Nephron progenitor cell (in vitro differentiated cells): ENCODE data around the gene LCE2B.

Experiments used
- DNase-seq: peaks from one replicate; pipeline ENCODE4 v3.0.0; 2021
- H3K27ac Mint-ChIP-seq: 2 replicates; pipeline ENCODE4 v1.8.0; 2021; ENCODE audit warnings: mild to moderate bottlenecking, moderate library complexity, mixed read lengths
- H3K27me3 Mint-ChIP-seq: 2 replicates; pipeline ENCODE4 v1.8.0; 2021; ENCODE audit warnings: mild to moderate bottlenecking, low read depth, mixed read lengths; ENCODE audit not compliant: poor library complexity
- H3K36me3 Mint-ChIP-seq: 2 replicates; pipeline ENCODE4 v1.8.0; 2021; ENCODE audit warnings: low read depth, mixed read lengths
- H3K4me1 Mint-ChIP-seq: 2 replicates; pipeline ENCODE4 v1.8.0; 2021; ENCODE audit warnings: mixed read lengths
- H3K4me3 Mint-ChIP-seq: 2 replicates; pipeline ENCODE4 v1.8.0; 2021; ENCODE audit warnings: mild to moderate bottlenecking, moderate library complexity, mixed read lengths
- H3K9me3 Mint-ChIP-seq: 2 replicates; pipeline ENCODE4 v1.8.0; 2021; ENCODE audit warnings: mild to moderate bottlenecking, moderate library complexity, mixed read lengths
- TF ChIP-seq, protein P1 (sequence below): fragments of 200-600 bp; sonication (generic); IDR thresholded peaks from 2 replicates; pipeline ENCODE4 v1.5.0; 2021; ENCODE audit warnings: antibody characterized with exemption

The LCE2B gene

DNA sequence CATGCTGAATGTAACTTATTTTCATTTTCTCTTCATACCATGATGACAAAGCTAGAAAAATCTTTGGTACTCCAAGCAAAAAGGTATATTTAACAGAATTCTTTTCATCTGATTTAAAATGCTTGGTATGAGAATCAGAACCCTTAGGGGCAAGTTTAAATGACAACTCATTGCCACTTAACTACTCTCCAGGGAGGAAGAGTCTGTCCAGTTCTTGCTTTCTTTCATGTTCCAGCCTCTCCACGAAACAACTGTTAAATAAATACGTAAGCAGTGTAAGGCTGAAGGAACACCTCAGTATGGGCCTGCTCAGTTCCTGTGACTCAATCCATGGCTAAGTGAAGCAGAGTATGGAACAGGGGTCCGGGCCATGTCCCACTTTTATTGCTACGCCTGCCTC lies 13.8 kb downstream of the LCE2B start:
- Mint-ChIP-seq H3K36me3 (no peaks in the 10 kb centered on the region), H3K9me3 (peaks cover 75% of the 10 kb centered on the region), H3K4me1 (no peaks in the 10 kb centered on the region), H3K4me3 (no peak overlapping the region), H3K27me3 (peaks cover 3% of the 10 kb centered on the region), H3K27ac (no peak overlapping the region)
- TF ChIP-seq, protein P1, sequence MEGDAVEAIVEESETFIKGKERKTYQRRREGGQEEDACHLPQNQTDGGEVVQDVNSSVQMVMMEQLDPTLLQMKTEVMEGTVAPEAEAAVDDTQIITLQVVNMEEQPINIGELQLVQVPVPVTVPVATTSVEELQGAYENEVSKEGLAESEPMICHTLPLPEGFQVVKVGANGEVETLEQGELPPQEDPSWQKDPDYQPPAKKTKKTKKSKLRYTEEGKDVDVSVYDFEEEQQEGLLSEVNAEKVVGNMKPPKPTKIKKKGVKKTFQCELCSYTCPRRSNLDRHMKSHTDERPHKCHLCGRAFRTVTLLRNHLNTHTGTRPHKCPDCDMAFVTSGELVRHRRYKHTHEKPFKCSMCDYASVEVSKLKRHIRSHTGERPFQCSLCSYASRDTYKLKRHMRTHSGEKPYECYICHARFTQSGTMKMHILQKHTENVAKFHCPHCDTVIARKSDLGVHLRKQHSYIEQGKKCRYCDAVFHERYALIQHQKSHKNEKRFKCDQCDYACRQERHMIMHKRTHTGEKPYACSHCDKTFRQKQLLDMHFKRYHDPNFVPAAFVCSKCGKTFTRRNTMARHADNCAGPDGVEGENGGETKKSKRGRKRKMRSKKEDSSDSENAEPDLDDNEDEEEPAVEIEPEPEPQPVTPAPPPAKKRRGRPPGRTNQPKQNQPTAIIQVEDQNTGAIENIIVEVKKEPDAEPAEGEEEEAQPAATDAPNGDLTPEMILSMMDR, result no peak
- no peak for DNase-seq

DNA sequence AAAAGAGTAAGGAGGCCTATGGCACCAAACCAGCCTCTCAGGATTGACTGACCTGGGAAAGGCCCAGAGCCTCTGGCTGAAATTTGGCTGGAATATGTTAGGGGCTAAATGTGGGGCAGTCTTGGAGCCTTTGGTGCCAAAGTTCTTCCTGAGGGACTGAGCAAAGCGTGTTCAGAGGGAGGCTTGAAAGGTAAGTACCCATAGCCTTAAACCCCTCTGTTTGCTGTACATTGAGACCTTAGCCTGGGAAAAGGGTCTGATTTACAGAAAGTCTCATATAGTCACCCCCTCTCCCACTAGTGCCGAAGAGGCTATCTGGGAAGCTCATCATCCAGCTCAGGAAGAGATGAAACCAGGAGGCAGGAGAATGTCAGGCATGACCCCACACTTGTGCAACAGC lies 21.9 kb downstream of the LCE2B start, which contains the start of gene LCE4A:
Gene LCE4A, plus strand, starts transcription at position 301 of the 400 bp plus-strand sequence. CDS start 916 bp downstream, outside the sequence.
- Mint-ChIP-seq H3K36me3 (no peaks in the 10 kb centered on the region), H3K4me1 (no peaks in the 10 kb centered on the region), H3K4me3 (no peak within 1 kb of the TSS), H3K27me3 (peaks cover 8% of the 10 kb centered on the region), H3K9me3 (peaks cover 84% of the 10 kb centered on the region), H3K27ac (no peak within 1 kb of the TSS)
- TF ChIP-seq, protein P1, result no peak
- DNase-seq, result no peak

DNA sequence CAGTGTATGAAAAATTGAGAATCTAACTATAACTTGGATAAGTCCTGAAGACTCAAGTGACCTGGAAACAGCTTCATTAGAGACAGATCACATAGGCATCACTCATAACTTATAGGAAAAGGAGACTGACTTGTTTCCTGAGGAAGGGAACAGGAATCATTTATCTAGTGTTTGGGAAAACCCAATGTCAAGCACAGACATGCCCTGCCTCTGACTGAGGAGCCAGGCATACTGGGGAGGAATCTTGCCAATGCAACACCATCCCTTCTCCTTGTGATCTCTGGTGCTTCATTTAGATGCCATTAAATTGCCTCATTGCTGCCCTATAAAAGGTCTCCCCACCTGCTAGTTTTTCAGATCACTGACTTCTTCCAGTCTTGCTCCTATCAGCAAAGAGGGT lies 32.3 kb downstream of the LCE2B start:
- H3K4me3 Mint-ChIP-seq, result no peak overlapping the region

DNA sequence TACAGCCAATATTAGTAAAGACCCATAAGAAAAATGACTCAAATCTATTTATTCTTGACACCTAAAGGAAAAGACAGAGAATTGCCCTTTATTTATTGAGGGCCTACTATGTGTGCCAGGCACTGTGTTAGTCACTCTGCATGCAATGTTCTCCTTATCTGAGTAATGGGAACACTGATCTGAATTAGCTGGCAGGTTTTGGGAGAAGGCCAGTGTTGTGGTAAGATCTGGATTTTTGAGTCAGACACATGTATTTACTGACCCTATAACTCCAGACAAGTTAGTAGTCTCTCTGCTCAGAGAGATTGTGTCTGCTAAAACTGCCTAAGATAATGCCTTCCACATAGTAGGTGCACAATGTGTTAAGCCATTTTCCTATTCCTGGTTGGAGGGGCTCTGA lies 39.3 kb downstream of the LCE2B start:
- TF ChIP-seq, protein P1, result no peak
- peaks cover 83% of the 10 kb centered on the region for H3K9me3 Mint-ChIP-seq
- H3K27ac Mint-ChIP-seq, result no peak overlapping the region
- H3K4me3 Mint-ChIP-seq, result no peak overlapping the region
- no peaks in the 10 kb centered on the region for H3K36me3 Mint-ChIP-seq
- H3K4me1 Mint-ChIP-seq, result no peaks in the 10 kb centered on the region
- no peaks in the 10 kb centered on the region for H3K27me3 Mint-ChIP-seq
- DNase-seq, result no peak

More for the DNA sequence above, 32.3 kb downstream of the LCE2B start:
- no peaks in the 10 kb centered on the region for H3K36me3 Mint-ChIP-seq
- DNase-seq, result no peak
- no peaks in the 10 kb centered on the region for H3K27me3 Mint-ChIP-seq
- H3K9me3 Mint-ChIP-seq, result peaks cover 88% of the 10 kb centered on the region
- no peaks in the 10 kb centered on the region for H3K4me1 Mint-ChIP-seq
- TF ChIP-seq, protein P1, result no peak
- H3K27ac Mint-ChIP-seq, result no peak overlapping the region

- Mint-ChIP-seq H3K27me3 (no peaks in the 10 kb centered on the region), H3K27ac (no peak overlapping the region), H3K9me3 (peaks cover 73% of the 10 kb centered on the region), H3K36me3 (no peaks in the 10 kb centered on the region), H3K4me1 (no peaks in the 10 kb centered on the region), H3K4me3 (no peak overlapping the region)
- TF ChIP-seq, protein P1, result no peak
- no peak for DNase-seq
These were observed 43.1 kb downstream of the LCE2B start for GRCh38 chr1:152728986-152729385.

GRCh38 chr1:152735648-152736047 lies 49.7 kb downstream of the LCE2B start:
- Mint-ChIP-seq H3K4me3 (no peak overlapping the region), H3K27ac (no peak overlapping the region), H3K9me3 (peaks cover 81% of the 10 kb centered on the region), H3K36me3 (no peaks in the 10 kb centered on the region), H3K27me3 (no peaks in the 10 kb centered on the region), H3K4me1 (no peaks in the 10 kb centered on the region)
- no peak for DNase-seq
- TF ChIP-seq, protein P1, result no peak
